ENCODE results near the gene VPS52. TPM values are rescaled to one million over a fixed set of nuclear protein-coding genes. Genes with fewer than 3 reads are reported as not detected.

The VPS52 gene
- total RNA-seq, 2 donors from 2014 or later: 39.0 to 62.8 TPM

GRCh38 chr6:33313105-33313708 is 41.5 kb upstream of the VPS52 start:
- Mint-ChIP-seq H3K27ac (peak overlapping the region; percentile 98 to 99), H3K36me3 (peaks cover 17 to 36% of the 10 kb centered on the region in 2 donors), H3K9me3 (no peaks in the 10 kb centered on the region)
- DNase-seq (ENCODE audit: low spot score in 2 of 2) (peak; percentile 51 to 83), ATAC-seq (peak; percentile 5 to 49)

- ATAC-seq (peak; percentile 52), DNase-seq (ENCODE audit: low spot score in 2 of 2) (peak; percentile 66 to 80)
- peak overlapping the region; percentile 98 to 99 for H3K27ac Mint-ChIP-seq
- peaks cover 17 to 33% of the 10 kb centered on the region in 2 donors for H3K36me3 Mint-ChIP-seq
- H3K9me3 Mint-ChIP-seq: no peaks in the 10 kb centered on the region
Observed at GRCh38 chr6:33312361-33313104, 40.9 kb upstream of the VPS52 start.

GRCh38 chr6:33306356-33306755 is 34.7 kb upstream of the VPS52 start:
- no peak for DNase-seq (ENCODE audit: low spot score in 2 of 2)
- H3K36me3 Mint-ChIP-seq: peaks cover 7 to 24% of the 10 kb centered on the region in 2 donors
- no peak for ATAC-seq
- H3K9me3 Mint-ChIP-seq: no peaks in the 10 kb centered on the region
- peak overlapping the region in 1 of 2 donors; percentile 74 for H3K27ac Mint-ChIP-seq

GRCh38 chr6:33305052-33305451 is 33.4 kb upstream of the VPS52 start:
- peak overlapping the region in 1 of 2 donors; percentile 23 for H3K27ac Mint-ChIP-seq

GRCh38 chr6:33304216-33304615 is 32.5 kb upstream of the VPS52 start:
- no peaks in the 10 kb centered on the region for H3K9me3 Mint-ChIP-seq
- no peak for DNase-seq (ENCODE audit: low spot score in 2 of 2)
- no peak for ATAC-seq
- no peak overlapping the region for H3K27ac Mint-ChIP-seq
- peaks cover 7 to 39% of the 10 kb centered on the region in 2 donors for H3K36me3 Mint-ChIP-seq

More at GRCh38 chr6:33305052-33305451, 33.4 kb upstream of the VPS52 start:
- Mint-ChIP-seq H3K36me3 (peaks cover 7 to 31% of the 10 kb centered on the region in 2 donors), H3K9me3 (no peaks in the 10 kb centered on the region)
- DNase-seq (ENCODE audit: low spot score in 2 of 2) (no peak), ATAC-seq (no peak)

GRCh38 chr6:33301877-33302276 is 30.2 kb upstream of the VPS52 start:
- ATAC-seq (no peak), DNase-seq (ENCODE audit: low spot score in 2 of 2) (no peak)
- Mint-ChIP-seq H3K9me3 (no peaks in the 10 kb centered on the region), H3K36me3 (peaks cover 12 to 45% of the 10 kb centered on the region in 2 donors), H3K27ac (no peak overlapping the region)

GRCh38 chr6:33299237-33299944 is 27.7 kb upstream of the VPS52 start:
- peak; percentile 80 to 87 for ATAC-seq
- Mint-ChIP-seq H3K9me3 (no peaks in the 10 kb centered on the region), H3K36me3 (peaks cover 5 to 39% of the 10 kb centered on the region in 2 donors), H3K27ac (peak overlapping the region; percentile 92 to 97)
- DNase-seq (ENCODE audit: low spot score in 2 of 2): peak; percentile 95

GRCh38 chr6:33298773-33299236 is 27.1 kb upstream of the VPS52 start, which contains the start of gene RGL2:
Gene RGL2, minus strand, starts transcription at chr6:33298942. Its CDS starts 332 bp downstream, at chr6:33298610.
- peaks cover 5 to 35% of the 10 kb centered on the region in 2 donors for H3K36me3 Mint-ChIP-seq
- H3K27ac Mint-ChIP-seq: peak within 1 kb of the TSS; percentile 92 to 99
- ATAC-seq: peak; percentile 27 to 32
- DNase-seq (ENCODE audit: low spot score in 2 of 2): peak in 1 of 2 donors; percentile 73
- no peaks in the 10 kb centered on the region for H3K9me3 Mint-ChIP-seq

GRCh38 chr6:33297956-33298772 is 26.5 kb upstream of the VPS52 start:
- H3K9me3 Mint-ChIP-seq: no peaks in the 10 kb centered on the region
- DNase-seq (ENCODE audit: low spot score in 2 of 2) (peak; percentile 74 to 80), ATAC-seq (peak; percentile 43 to 62)
- H3K27ac Mint-ChIP-seq: peak overlapping the region; percentile 92 to 99
- peaks cover 5 to 31% of the 10 kb centered on the region in 2 donors for H3K36me3 Mint-ChIP-seq

GRCh38 chr6:33297406-33297955 is 25.8 kb upstream of the VPS52 start:
- ATAC-seq: no peak
- Mint-ChIP-seq H3K36me3 (peaks cover 5 to 31% of the 10 kb centered on the region in 2 donors), H3K27ac (peak overlapping the region; percentile 79 to 92), H3K9me3 (no peaks in the 10 kb centered on the region)
- no peak for DNase-seq (ENCODE audit: low spot score in 2 of 2)

- Mint-ChIP-seq H3K27ac (peak overlapping the region in 1 of 2 donors; percentile 65), H3K36me3 (peaks cover 5 to 31% of the 10 kb centered on the region in 2 donors), H3K9me3 (no peaks in the 10 kb centered on the region)
- ATAC-seq (no peak), DNase-seq (ENCODE audit: low spot score in 2 of 2) (no peak)
Observed at GRCh38 chr6:33296797-33297405, 25.2 kb upstream of the VPS52 start.

- peak overlapping the region; percentile 19 to 52 for H3K27ac Mint-ChIP-seq
- DNase-seq (ENCODE audit: low spot score in 2 of 2) (no peak), ATAC-seq (no peak)
- H3K9me3 Mint-ChIP-seq: no peaks in the 10 kb centered on the region
- peaks cover 10 to 20% of the 10 kb centered on the region in 2 donors for H3K36me3 Mint-ChIP-seq
Observed at GRCh38 chr6:33295621-33296369, 24.1 kb upstream of the VPS52 start.

- Mint-ChIP-seq H3K27ac (no peak overlapping the region), H3K9me3 (no peaks in the 10 kb centered on the region), H3K36me3 (peaks cover 11 to 21% of the 10 kb centered on the region in 2 donors)
- DNase-seq (ENCODE audit: low spot score in 2 of 2) (no peak), ATAC-seq (no peak)
Observed at GRCh38 chr6:33294086-33294823, 22.6 kb upstream of the VPS52 start.

- H3K9me3 Mint-ChIP-seq: no peaks in the 10 kb centered on the region
Observed at GRCh38 chr6:33292996-33293682, 21.5 kb upstream of the VPS52 start.

More at GRCh38 chr6:33292996-33293682, 21.5 kb upstream of the VPS52 start:
- H3K36me3 Mint-ChIP-seq: peaks cover 16 to 28% of the 10 kb centered on the region in 2 donors
- ATAC-seq: no peak
- H3K27ac Mint-ChIP-seq: peak overlapping the region in 1 of 2 donors; percentile 45
- DNase-seq (ENCODE audit: low spot score in 2 of 2): no peak
